Karpas-422 (cell line): Measurements from ENCODE around the gene DIPK1C. TPM values are rescaled to one million over a fixed set of nuclear protein-coding genes. Genes with fewer than 3 reads are reported as not detected.
A peak's percentile ranks its signal among the peaks of the same experiment; 100 is the strongest.
"Not testable (repeated sequence)": the region's sequence is repeated elsewhere in the genome, so short reads cannot be mapped to it uniquely, and the experiment has no call there.

Experiments used
- DNase-seq: peaks from one replicate; pipeline ENCODE4 v3.0.0-alpha.2; 2015
- H2AFZ ChIP-seq: fragments of 200-600 bp; sonication (generic); 2 replicates; pipeline ENCODE4 v1.6.1; 2014; ENCODE audit warnings: antibody characterized with exemption, low read length, mixed read lengths
- H3K27ac ChIP-seq: fragments of 200-600 bp; sonication (generic); 2 replicates; pipeline ENCODE4 v1.5.1; 2014; ENCODE audit warnings: mild to moderate bottlenecking, low read length, moderate library complexity
- H3K27me3 ChIP-seq: fragments of 200-600 bp; sonication (generic); 2 replicates; pipeline ENCODE4 v1.6.1; 2014; ENCODE audit warnings: low read length, mixed read lengths
- H3K36me3 ChIP-seq: fragments of 200-600 bp; sonication (generic); 2 replicates; pipeline ENCODE4 v1.6.1; 2014; ENCODE audit warnings: low read length, mixed read lengths; ENCODE audit not compliant: insufficient read depth
- H3K4me1 ChIP-seq: fragments of 200-600 bp; sonication (generic); 2 replicates; pipeline ENCODE4 v1.6.1; 2014; ENCODE audit warnings: mild to moderate bottlenecking, low read length, mixed read lengths
- H3K4me2 ChIP-seq: fragments of 200-600 bp; sonication (generic); 2 replicates; pipeline ENCODE4 v1.6.1; 2014; ENCODE audit warnings: low read length, low read depth, mild to moderate bottlenecking; ENCODE audit not compliant: poor library complexity, severe bottlenecking
- H3K4me3 ChIP-seq: fragments of 200-600 bp; sonication (generic); 2 replicates; pipeline ENCODE4 v1.5.1; 2014; ENCODE audit warnings: mild to moderate bottlenecking, antibody characterized with exemption, low read length, mixed read lengths
- H3K79me2 ChIP-seq: fragments of 200-600 bp; sonication (generic); 2 replicates; pipeline ENCODE4 v1.6.1; 2014; ENCODE audit warnings: mild to moderate bottlenecking, low read length, mixed read lengths
- H3K9ac ChIP-seq: fragments of 200-600 bp; sonication (generic); 2 replicates; pipeline ENCODE4 v1.6.0; 2014; ENCODE audit warnings: low read length
- H3K9me2 ChIP-seq: fragments of 200-600 bp; sonication (generic), shearing (Covaris generic); replicated peaks from 2 replicates; pipeline ENCODE4 v1.6.0; 2014; ENCODE audit warnings: mild to moderate bottlenecking, low read length, moderate library complexity; ENCODE audit not compliant: insufficient read depth
- H3K9me3 ChIP-seq: fragments of 300-700, 200-600 bp; sonication (generic); 2 replicates; pipeline ENCODE4 v1.6.1; 2014; ENCODE audit warnings: low read length, mixed read lengths
- H4K20me1 ChIP-seq: fragments of 200-600 bp; sonication (generic); 2 replicates; pipeline ENCODE4 v1.6.1; 2014; ENCODE audit warnings: mild to moderate bottlenecking, antibody characterized with exemption, low read length, low read depth; ENCODE audit not compliant: insufficient read depth
- total RNA-seq: library from RNA; depleted of rRNA; stranded (reverse); fragments of >200 nt; shearing (Covaris generic); gene quantifications from 2 replicates; pipeline ENCODE4 v1.2.3, GENCODE V29; 2014; ENCODE audit warnings: low replicate concordance; rRNA removed

DIPK1C gene
- not detected in 2 replicates for total RNA-seq

DNA sequence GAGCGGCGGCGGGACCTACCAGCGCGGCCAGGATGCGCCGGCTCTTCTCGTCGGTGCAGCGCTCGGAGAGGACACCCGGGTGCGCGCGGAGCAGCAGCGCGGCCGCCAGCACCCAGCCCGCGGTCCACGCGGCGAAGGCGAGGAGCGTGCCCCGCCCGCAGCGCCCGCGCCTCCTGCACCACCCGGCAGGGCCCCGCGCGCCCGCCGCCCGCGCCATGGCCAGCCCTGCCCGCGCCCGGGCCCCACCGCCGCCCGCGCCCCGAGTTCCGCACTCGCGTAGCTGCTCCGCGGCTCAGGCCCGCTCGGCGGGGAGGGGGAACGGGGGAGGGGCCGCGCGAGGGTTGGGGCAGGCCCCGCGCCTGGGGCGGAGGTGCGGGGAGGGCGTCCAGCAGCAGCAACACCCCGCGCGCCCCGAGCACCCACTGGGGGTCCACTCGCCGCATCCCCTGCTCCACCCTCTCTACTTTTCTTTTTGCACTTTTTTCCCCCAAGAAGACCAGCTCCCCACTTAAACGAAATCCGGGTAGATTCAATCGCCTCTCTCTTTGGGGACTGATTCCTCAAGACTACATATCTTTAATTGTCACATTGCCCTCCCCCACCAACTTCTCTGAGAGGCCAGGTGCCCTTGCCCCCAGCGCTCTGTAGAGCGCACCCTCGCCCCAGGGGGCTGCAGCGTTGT is at the start of gene DIPK1C:
Gene DIPK1C (minus strand): TSS at position 266 of the 682 bp plus-strand sequence. CDS start 49 bp downstream, at position 217.
- Histone ChIP-seq H4K20me1 (no peaks in the 10 kb centered on the region), H3K4me1 (no peaks in the 10 kb centered on the region), H3K27me3 (no peaks in the 10 kb centered on the region), H3K79me2 (no peaks in the 10 kb centered on the region), H3K9me2 (no peaks in the 10 kb centered on the region), H2AFZ (no peak within 1 kb of the TSS), H3K4me2 (no peak within 1 kb of the TSS), H3K9me3 (no peaks in the 10 kb centered on the region), H3K27ac (no peak within 1 kb of the TSS), H3K4me3 (no peak within 1 kb of the TSS), H3K36me3 (no peaks in the 10 kb centered on the region), H3K9ac (no peak within 1 kb of the TSS)
- no peak for DNase-seq

- Histone ChIP-seq H3K27me3 (no peaks in the 10 kb centered on the region), H3K79me2 (peaks cover 49% of the 10 kb centered on the region), H3K36me3 (peaks cover 72% of the 10 kb centered on the region), H4K20me1 (peaks cover 33% of the 10 kb centered on the region), H3K27ac (no peak overlapping the region), H3K9me2 (no peaks in the 10 kb centered on the region), H3K4me2 (no peak overlapping the region), H3K4me3 (no peak overlapping the region), H3K9ac (no peak overlapping the region), H3K9me3 (no peaks in the 10 kb centered on the region), H2AFZ (no peak overlapping the region), H3K4me1 (no peaks in the 10 kb centered on the region)
- no peak for DNase-seq
Observed at GRCh38 chr18:74506448-74507084, 49.5 kb upstream of the DIPK1C start.

- no peak overlapping the region for H3K4me2 ChIP-seq
- H3K36me3 ChIP-seq: peaks cover 75% of the 10 kb centered on the region
- no peaks in the 10 kb centered on the region for H3K9me2 ChIP-seq
- no peak overlapping the region for H3K9ac ChIP-seq
- H3K27ac ChIP-seq: no peak overlapping the region
- no peaks in the 10 kb centered on the region for H3K9me3 ChIP-seq
- H2AFZ ChIP-seq: no peak overlapping the region
- no peak overlapping the region for H3K4me3 ChIP-seq
- peaks cover 5% of the 10 kb centered on the region for H3K4me1 ChIP-seq
- peaks cover 57% of the 10 kb centered on the region for H3K79me2 ChIP-seq
- peaks cover 33% of the 10 kb centered on the region for H4K20me1 ChIP-seq
- no peak for DNase-seq
- no peaks in the 10 kb centered on the region for H3K27me3 ChIP-seq
Observed at GRCh38 chr18:74505776-74506175, 48.7 kb upstream of the DIPK1C start.

GRCh38 chr18:74503137-74503536 is 46.0 kb upstream of the DIPK1C start:
- Histone ChIP-seq H3K27me3 (no peaks in the 10 kb centered on the region), H3K4me2 (no peak overlapping the region), H4K20me1 (peaks cover 13% of the 10 kb centered on the region), H3K9ac (no peak overlapping the region), H3K36me3 (peaks cover 50% of the 10 kb centered on the region), H3K9me2 (no peaks in the 10 kb centered on the region), H2AFZ (no peak overlapping the region), H3K79me2 (peaks cover 68% of the 10 kb centered on the region), H3K4me1 (peaks cover 31% of the 10 kb centered on the region), H3K27ac (no peak overlapping the region), H3K9me3 (no peaks in the 10 kb centered on the region), H3K4me3 (no peak overlapping the region)
- no peak for DNase-seq

- Histone ChIP-seq H3K9ac (peak overlapping the region; percentile 92), H3K27me3 (no peaks in the 10 kb centered on the region), H3K9me2 (no peaks in the 10 kb centered on the region), H3K79me2 (peaks cover 70% of the 10 kb centered on the region), H3K4me2 (peak overlapping the region; percentile 89), H3K4me1 (peaks cover 44% of the 10 kb centered on the region), H4K20me1 (no peaks in the 10 kb centered on the region), H2AFZ (no peak overlapping the region), H3K27ac (peak overlapping the region; percentile 80), H3K36me3 (peaks cover 39% of the 10 kb centered on the region), H3K4me3 (no peak overlapping the region), H3K9me3 (no peaks in the 10 kb centered on the region)
- no peak for DNase-seq
Observed at GRCh38 chr18:74501386-74501785, 44.3 kb upstream of the DIPK1C start.

DNA sequence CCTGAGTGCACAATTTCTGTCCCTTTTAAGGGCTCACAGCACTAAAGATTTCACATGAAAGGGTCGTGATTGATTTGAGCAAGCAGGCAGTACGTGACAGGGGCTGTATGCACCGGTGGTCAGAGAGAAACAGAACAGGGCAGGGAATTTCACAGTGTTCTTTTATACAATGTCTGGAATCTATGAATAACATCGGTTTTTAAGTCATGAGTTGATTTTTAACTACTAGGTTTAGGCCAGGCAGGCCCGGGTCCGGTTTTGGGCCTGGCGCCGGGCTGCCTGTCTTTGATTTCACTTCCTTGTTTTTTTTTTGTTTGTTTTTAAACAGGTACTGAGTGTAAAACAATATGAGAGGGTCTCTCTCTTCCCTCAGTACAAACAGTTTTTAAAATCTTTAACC is 43.7 kb upstream of the DIPK1C start:
- H3K79me2 ChIP-seq: peaks cover 72% of the 10 kb centered on the region
- peak overlapping the region; percentile 80 for H3K27ac ChIP-seq
- H3K4me2 ChIP-seq: peak overlapping the region; percentile 89

GRCh38 chr18:74500372-74500771 is 43.3 kb upstream of the DIPK1C start:
- Histone ChIP-seq H3K9me2 (no peaks in the 10 kb centered on the region), H3K4me2 (peak overlapping the region; percentile 89), H3K9ac (peak overlapping the region; percentile 92), H2AFZ (no peak overlapping the region), H3K4me1 (peaks cover 47% of the 10 kb centered on the region), H4K20me1 (no peaks in the 10 kb centered on the region), H3K27ac (peak overlapping the region; percentile 80), H3K27me3 (no peaks in the 10 kb centered on the region), H3K9me3 (no peaks in the 10 kb centered on the region), H3K4me3 (peak overlapping the region; percentile 87), H3K79me2 (peaks cover 68% of the 10 kb centered on the region), H3K36me3 (peaks cover 33% of the 10 kb centered on the region)
- peak; percentile 52 for DNase-seq

More for the DNA sequence above, 43.7 kb upstream of the DIPK1C start:
- not testable (repeated sequence) for DNase-seq, H4K20me1 ChIP-seq, H2AFZ ChIP-seq, H3K9me3 ChIP-seq, H3K9me2 ChIP-seq, H3K27me3 ChIP-seq
- Histone ChIP-seq H3K36me3 (peaks cover 37% of the 10 kb centered on the region), H3K4me1 (peaks cover 44% of the 10 kb centered on the region), H3K9ac (peak overlapping the region; percentile 92), H3K4me3 (peak overlapping the region; percentile 87)

GRCh38 chr18:74499633-74500032 is 42.5 kb upstream of the DIPK1C start:
- Histone ChIP-seq H3K4me2 (peak overlapping the region; percentile 89), H3K9ac (peak overlapping the region; percentile 92), H3K79me2 (peaks cover 67% of the 10 kb centered on the region)

More at GRCh38 chr18:74499633-74500032, 42.5 kb upstream of the DIPK1C start:
- peaks cover 28% of the 10 kb centered on the region for H3K36me3 ChIP-seq
- no peaks in the 10 kb centered on the region for H3K27me3 ChIP-seq
- peak; percentile 84 for DNase-seq
- no peaks in the 10 kb centered on the region for H3K9me2 ChIP-seq
- peak overlapping the region; percentile 87 for H3K4me3 ChIP-seq
- H3K9me3 ChIP-seq: no peaks in the 10 kb centered on the region
- H3K4me1 ChIP-seq: peaks cover 49% of the 10 kb centered on the region
- H3K27ac ChIP-seq: peak overlapping the region; percentile 80
- H2AFZ ChIP-seq: 0 out of 2 replicates have a peak overlapping the region, but pooled peaks have one; percentile 7
- H4K20me1 ChIP-seq: no peaks in the 10 kb centered on the region
